ENCODE results near the gene SCLT1. TPM values are rescaled to one million over a fixed set of nuclear protein-coding genes. Genes with fewer than 3 reads are reported as not detected.
"Not testable (repeated sequence)": the region's sequence is repeated elsewhere in the genome, so short reads cannot be mapped to it uniquely, and the experiment has no call there.

Gene SCLT1
- 10 to 100 TPM; 13.8 to 26.8 (median 20.3) TPM for polyA plus RNA-seq (ENCODE audit: insufficient read depth in 1 of 5, insufficient read length in 5 of 5, low replicate concordance in 1 of 5)
- long read RNA-seq, donor 1, partial matches to known transcripts = 0 of 2 reads
- long read RNA-seq, donor 1, other reads (novel, unspliced or antisense) = 0 of 2 reads
- long read RNA-seq, donor 2, partial matches to known transcripts = 0 of 2 reads
- long read RNA-seq, donor 2, other reads (novel, unspliced or antisense) = 0 of 2 reads
- long read RNA-seq, donor 3, partial matches to known transcripts = 32 of 34 reads
- long read RNA-seq, donor 3, other reads (novel, unspliced or antisense) = 0 of 34 reads
- long read RNA-seq, donor 4, partial matches to known transcripts = 0 of 1 reads
- long read RNA-seq, donor 4, other reads (novel, unspliced or antisense) = 0 of 1 reads
- long read RNA-seq, donor 5, partial matches to known transcripts = 31 of 32 reads
- long read RNA-seq, donor 5, other reads (novel, unspliced or antisense) = 0 of 32 reads
- long read RNA-seq, donor 6 = 0 reads
- long read RNA-seq, donor 7, partial matches to known transcripts = 5 of 10 reads
- long read RNA-seq, donor 7, other reads (novel, unspliced or antisense) = 5 of 10 reads
- long read RNA-seq, donor 8, partial matches to known transcripts = 0 of 1 reads
- long read RNA-seq, donor 8, other reads (novel, unspliced or antisense) = 0 of 1 reads

DNA sequence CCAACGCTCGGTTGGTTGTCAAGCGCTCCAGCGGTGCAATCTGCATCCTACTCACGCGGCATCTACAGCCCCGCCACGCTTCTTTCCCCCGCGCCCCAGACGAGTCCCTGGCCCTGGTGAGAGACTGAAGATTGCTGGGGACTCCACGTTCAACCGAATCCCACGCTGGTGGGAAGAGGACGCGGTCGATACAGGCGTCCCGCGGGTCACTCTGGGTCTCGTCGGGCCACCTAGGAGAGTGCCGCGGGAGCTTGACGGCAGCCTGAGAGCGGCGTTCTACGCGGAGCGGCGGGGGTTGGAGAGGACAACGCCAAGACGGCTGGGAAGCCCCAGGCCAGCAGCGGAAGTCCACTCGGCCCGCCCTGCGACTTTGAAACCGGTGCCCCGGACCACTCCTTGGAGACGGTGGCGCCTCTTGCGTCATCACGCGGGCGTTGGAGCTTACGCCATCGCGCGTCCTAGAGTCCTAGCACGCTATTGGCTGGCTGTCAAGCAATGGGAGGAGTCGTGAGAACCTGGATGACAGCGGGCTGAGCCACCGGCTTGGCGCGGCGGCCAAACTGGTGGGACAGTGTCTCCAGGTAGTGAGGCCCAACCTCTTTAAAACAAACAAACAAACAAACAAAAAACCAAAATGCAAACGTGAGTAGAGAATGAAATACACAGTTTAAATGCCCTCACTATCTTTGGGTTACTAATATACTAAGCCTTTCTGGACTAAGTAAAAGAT is at the start of gene SCLT1:
TSS of gene SCLT1 (minus strand) at position 349 of the 730 bp plus-strand sequence. CDS start 436 bp downstream, outside the sequence.
- DNase-seq = peak; percentile 98 to 99

DNA sequence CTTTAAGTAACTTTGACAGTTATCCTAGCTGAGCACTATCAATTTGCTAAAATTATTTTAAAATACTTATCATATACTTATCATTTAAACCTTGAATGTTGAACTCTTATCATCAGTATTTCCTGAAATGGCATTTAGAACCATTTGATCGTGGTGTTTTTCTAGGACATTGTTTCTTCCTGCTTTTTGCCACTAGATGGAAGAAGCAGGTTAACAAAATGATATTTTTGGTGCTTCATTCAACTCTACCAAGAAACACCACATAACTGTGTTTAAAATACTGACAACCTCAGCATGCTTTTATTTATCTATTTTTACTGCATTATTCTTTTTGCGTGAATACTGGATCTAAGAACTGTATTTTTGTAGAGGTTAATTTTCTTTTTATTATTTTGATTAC is 47.2 kb upstream of the SCLT1 start:
- no peak for DNase-seq

DNA sequence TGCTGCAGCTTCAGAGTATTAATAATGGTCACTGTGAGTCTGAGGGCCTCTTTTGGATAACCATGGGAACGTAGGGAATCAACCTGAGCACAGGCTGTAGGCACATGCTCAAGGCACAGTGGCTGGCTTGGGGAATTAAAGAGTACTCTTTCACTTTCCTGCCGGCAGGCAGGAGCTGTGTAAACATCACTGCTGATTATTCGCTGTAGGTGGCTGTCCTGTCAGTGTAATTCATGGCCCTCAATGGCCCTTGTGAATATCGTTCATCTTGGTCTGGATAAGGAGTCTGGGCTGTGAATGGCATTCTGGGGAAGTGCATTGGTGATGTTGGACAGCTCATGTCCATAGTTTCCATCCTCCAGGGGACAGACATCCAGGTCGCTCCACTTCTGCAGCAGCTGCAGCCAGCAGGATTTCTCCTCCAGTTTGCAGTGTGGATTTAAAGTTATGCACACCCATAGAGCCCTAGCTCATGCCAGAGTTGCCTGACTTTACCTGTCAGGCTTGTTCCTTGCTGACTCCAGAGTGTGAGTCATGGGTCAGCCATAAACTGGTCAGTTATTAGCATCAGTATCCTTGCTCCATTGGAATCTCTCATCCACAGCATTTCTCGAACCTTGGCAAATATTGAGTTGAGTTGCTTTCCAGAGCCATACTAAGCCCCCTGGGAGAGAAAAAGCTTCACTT is 45.6 kb upstream of the SCLT1 start:
- no peak for DNase-seq

DNA sequence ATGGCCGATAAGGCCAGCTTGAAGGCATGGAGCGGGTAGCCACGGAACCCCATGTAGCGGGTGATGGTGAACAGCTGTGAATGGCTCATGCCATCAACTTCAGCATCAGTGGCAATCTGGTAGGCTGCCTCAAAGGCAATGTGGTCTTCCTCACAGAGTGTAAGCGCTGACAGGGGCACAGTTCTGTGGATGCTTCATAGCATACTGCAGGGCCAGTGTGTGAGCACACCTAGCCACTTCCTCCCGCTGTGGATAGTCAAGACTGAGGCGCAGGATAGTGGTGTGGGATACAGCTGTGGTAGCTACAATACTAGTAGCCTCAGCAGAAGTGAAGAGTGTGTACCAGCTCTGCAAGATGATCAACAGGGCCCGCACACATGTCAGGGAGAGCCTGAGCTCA is 43.1 kb upstream of the SCLT1 start:
- no peak for DNase-seq

DNA sequence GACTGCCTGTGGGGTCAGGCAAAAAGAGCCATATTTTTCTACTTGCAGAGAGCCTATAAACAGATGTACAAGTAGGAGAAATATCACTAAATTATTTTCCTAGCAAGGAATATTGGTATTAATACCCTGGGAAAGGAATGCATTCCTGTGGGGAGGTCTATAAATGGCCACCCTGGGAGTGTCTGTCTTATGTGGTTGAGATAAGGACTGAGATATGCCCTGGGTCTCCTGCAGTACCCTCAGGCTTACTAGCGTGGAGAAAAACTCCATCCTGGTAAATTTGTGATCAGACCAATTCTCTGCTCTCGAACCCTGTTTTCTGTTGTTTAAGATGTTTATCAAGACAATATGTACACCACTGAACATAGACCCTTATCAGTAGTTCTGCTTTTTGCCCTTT is 38.0 kb upstream of the SCLT1 start:
- no peak for DNase-seq

DNA sequence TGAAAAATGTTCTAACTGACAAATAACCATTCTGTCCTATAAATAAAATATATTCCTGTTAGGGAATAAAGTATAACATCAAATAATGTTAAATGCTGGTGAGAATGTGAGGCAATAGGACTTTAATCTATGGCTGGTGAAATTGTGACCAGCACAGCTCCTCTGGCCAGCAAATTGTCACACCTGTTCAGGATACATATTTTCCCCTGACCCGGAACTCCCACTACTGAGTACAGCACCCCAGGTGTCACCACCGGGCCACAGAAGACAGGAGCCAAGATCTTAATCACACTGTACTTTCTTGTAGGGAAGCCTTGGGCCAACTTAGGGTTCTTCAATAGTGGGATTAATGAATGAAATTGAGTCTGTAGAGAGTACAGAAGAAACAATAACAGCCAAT is 35.8 kb upstream of the SCLT1 start:
- no peak for DNase-seq

- not testable (repeated sequence) for DNase-seq
Measured at GRCh38 chr4:129126614-129127013, 33.3 kb upstream of the SCLT1 start.

GRCh38 chr4:129117705-129118104 is 24.4 kb upstream of the SCLT1 start:
- DNase-seq = no peak

GRCh38 chr4:129113919-129114318 is 20.6 kb upstream of the SCLT1 start:
- no peak for DNase-seq

- DNase-seq = no peak
Measured at GRCh38 chr4:129113434-129113833, 20.1 kb upstream of the SCLT1 start.

DNA sequence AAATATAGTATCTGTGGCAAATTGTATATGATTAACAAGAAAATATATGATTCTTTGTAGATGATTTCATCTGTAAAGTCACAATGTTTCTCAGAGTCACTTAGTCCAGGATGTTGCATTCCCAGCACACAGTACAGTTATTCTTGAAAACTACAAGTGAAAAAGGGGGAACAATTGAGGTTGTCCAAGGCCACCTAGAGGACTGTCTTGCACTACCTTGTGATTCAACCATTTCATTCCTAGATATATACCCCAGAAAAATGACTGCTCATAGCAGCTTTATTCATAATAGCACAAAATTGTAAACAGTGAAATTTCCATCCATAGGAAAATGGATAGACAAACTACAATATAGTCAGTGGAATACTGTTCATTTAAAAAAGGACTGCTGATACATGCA is 18.6 kb upstream of the SCLT1 start:
- no peak for DNase-seq

DNA sequence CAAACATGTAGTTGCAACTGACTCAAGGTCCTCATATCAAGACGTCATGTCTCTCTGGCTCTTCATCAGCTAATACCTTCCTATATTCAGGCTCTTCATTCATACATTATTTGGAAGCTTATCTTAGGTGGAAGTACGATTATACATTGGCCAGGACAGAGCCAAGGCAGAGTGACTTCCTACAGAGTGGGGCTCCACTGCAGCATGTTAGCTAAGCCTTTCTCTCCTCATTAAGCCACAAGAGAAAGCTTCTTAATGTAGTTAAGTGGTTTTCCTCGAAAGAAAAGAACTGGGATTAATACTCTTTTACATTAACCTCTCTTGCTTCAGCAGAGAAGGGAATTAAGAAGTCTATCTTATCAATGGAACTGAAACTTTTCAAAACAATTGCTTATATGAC is 17.6 kb upstream of the SCLT1 start:
- no peak for DNase-seq

GRCh38 chr4:129109965-129110824 is 16.9 kb upstream of the SCLT1 start:
- no peak for DNase-seq

DNA sequence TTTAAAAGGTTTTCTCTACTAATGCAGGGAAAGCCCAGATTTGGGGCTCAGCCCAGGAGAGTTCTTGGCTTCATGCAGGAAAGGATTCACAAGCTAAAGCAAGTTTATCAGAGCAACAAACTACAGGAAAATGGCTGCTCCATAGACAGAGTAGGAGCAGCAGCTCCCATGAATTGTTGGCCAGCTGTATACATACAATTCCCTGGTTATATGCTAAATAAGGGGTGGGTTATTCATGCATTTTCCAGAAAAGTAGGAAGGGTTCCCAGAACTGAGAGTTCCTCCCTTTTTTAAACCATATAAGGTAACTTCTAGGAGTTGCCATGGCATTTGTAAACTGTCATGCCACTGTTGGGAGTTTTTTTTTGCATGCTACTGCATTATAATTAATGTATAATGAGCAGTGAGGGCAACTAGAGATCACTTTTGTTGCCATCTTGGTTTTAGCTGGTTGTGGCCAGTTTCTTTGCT is 5.2 kb upstream of the SCLT1 start:
- DNase-seq = no peak

GRCh38 chr4:129095811-129096454 is 2.6 kb upstream of the SCLT1 start, which contains the start of gene C4orf33:
TSS of gene C4orf33 (plus strand) at chr4:129096152. CDS start at chr4:129102611, 6,459 bp downstream.
- DNase-seq = peak; percentile 73 to 81

- DNase-seq = no peak
Measured at GRCh38 chr4:129094347-129094746, 1.0 kb upstream of the SCLT1 start.

- no peak for DNase-seq
Measured at GRCh38 chr4:129092631-129093190, 628 bp downstream of the SCLT1 start.

GRCh38 chr4:129087516-129087915 is 5.8 kb downstream of the SCLT1 start:
- no peak for DNase-seq

GRCh38 chr4:129085472-129085871 is 7.9 kb downstream of the SCLT1 start:
- DNase-seq = no peak

GRCh38 chr4:129082302-129082701 is 11.0 kb downstream of the SCLT1 start:
- no peak for DNase-seq

Data from right lung (tissue), 10 donors.